Measurements from ENCODE around the gene MACF1. TPM values are rescaled to one million over a fixed set of nuclear protein-coding genes. Genes with fewer than 3 reads are reported as not detected.

The MACF1 gene
- total RNA-seq, 8 experiments from 2014 or later: 89.2 to 249 (median 180) TPM

DNA sequence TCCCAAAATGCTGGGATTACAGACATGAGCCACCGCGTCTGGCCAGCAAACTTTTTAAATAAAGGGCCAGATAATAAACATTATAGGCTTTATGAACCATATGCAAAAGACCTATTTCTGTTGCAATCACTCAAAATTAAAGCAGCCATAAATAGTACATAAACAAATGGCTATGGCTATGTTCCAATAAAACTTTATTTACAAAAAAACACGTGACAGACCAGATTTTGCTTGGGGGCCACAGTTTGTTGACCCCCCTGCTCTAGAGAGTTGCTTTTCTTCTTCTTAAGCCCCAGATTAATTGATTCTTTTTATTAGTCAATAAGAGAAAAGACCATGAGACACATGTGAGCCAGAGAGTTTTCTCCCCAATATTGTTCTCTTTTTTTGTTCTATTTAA lies 138.3 kb downstream of the MACF1 start:
- in situ Hi-C loops (cut with MboI; ENCODE audit: low pct_unique_long_range_greater_than_20kb in 2 of 9, low sequenced_read_pairs in 9 of 9, unreplicated experiment in 9 of 9): no loop called here
- WGBS, 10 experiments: 60 to 100% (median 96%) methylated on average over 1 to 3 of the region's 3 CpGs; no CpG with 5 or more reads in 2 of the 10 experiments
- H3K4me1 ChIP-seq (replicated peaks in 1 of 2): no peaks in the 10 kb centered on the region

DNA sequence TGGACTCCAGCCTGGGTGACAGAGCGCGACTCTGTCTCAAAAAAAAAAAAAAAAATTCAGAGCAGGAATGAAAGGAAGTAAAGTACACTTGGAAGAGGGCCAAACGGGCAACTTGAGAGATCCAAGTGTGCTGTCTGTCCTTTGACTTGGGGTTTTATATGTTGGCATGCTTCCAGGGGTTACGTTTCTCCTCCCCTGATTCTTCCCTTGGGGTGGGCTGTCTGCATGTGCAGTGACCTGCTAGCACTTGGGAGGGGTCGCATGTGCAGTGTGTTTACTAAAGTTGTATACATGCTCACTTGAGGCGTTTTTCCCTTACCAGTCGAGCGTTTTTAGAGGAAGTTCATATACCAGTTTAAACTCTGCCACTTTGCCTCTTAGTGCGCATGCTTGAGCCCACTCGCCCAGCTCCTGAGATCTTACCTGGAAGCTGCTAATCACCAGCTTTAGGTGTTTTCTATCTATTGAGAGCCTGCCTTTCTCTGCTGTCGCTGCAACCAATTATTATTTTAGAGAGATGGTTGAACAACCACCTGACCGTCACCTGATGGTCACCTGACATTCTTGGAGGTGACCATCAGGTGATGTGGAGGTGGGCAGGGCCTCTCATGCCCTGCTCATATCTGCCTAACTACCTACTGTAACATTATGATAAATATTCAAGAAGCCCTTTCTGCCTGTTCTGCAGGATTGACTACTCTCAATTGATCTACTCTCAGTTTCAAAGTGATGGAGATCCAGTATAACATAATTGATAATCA lies 140.1 kb downstream of the MACF1 start:
- 80 to 100% (median 96%) methylated on average over 1 to 12 of the region's 12 CpGs; no CpG with 5 or more reads in 1 of the 10 experiments for WGBS, 10 experiments
- in situ Hi-C loops (cut with MboI; ENCODE audit: low pct_unique_long_range_greater_than_20kb in 2 of 9, low sequenced_read_pairs in 9 of 9, unreplicated experiment in 9 of 9): no loop called here
- Histone ChIP-seq H3K4me3 (no peak overlapping the region), H3K27ac (no peak overlapping the region), H3K4me1 (replicated peaks in 1 of 2) (no peaks in the 10 kb centered on the region)
- no peak for ATAC-seq (replicated peaks in 6 of 8)

More for the DNA sequence above, 138.3 kb downstream of the MACF1 start:
- no peak for ATAC-seq (replicated peaks in 6 of 8)
- H3K27ac ChIP-seq: no peak overlapping the region
- no peak overlapping the region for H3K4me3 ChIP-seq

DNA sequence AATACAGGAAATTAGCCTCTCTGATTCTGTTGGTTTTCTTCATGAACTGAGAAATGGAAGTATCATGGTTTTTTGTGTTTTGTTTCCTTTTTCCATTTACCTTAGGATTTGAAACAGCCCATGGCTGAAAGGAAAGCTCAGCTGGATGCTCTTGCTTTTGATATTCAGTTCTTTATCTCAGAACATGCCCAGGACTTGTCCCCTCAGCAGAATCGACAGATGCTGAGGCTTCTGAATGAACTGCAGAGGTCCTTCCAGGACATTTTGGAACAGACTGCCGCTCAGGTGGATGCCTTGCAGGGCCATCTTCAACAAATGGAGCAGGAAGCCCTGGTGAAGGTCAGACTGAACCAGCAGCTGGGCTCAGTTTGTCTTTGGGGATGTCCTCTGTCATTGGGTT lies 142.4 kb downstream of the MACF1 start:
- 0 to 67% (median 25%) methylated on average over 1 to 2 of the region's 2 CpGs; no CpG with 5 or more reads in 6 of the 10 experiments for WGBS, 10 experiments
- Histone ChIP-seq H3K27ac (no peak overlapping the region), H3K4me1 (replicated peaks in 1 of 2) (no peaks in the 10 kb centered on the region), H3K4me3 (no peak overlapping the region)
- ATAC-seq (replicated peaks in 6 of 8): peak in 2 of 8 experiments; percentile 57 to 59
- in situ Hi-C loops (cut with MboI; ENCODE audit: low pct_unique_long_range_greater_than_20kb in 2 of 9, low sequenced_read_pairs in 9 of 9, unreplicated experiment in 9 of 9): no loop called here

DNA sequence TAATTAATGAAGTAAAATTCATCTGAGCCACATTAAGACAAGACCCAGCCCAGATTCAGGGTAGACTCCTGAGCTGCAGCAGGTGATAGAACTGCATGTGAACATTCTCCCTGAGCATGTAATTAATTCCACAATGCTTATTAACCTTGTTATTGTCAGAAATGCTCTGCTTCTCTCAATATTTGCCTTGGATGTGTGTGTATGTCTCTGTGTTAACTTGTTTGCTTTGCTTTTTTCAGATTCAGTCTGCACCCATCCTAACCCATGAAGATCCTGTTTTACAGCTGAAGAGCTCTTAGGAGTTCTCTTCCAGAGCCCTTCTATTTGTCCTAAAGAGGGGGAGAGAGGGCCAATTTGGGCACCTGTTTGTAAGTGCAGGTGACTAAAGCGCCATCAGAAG lies 143.8 kb downstream of the MACF1 start:
- WGBS, 10 experiments: 86 to 100% (median 100%) methylated on average over 1 of the region's 1 CpG; no CpG with 5 or more reads in 3 of the 10 experiments
- no peaks in the 10 kb centered on the region for H3K4me1 ChIP-seq (replicated peaks in 1 of 2)
- no peak for ATAC-seq (replicated peaks in 6 of 8)
- H3K4me3 ChIP-seq: no peak overlapping the region
- in situ Hi-C loops (cut with MboI; ENCODE audit: low pct_unique_long_range_greater_than_20kb in 2 of 9, low sequenced_read_pairs in 9 of 9, unreplicated experiment in 9 of 9): no loop called here
- H3K27ac ChIP-seq: no peak overlapping the region

DNA sequence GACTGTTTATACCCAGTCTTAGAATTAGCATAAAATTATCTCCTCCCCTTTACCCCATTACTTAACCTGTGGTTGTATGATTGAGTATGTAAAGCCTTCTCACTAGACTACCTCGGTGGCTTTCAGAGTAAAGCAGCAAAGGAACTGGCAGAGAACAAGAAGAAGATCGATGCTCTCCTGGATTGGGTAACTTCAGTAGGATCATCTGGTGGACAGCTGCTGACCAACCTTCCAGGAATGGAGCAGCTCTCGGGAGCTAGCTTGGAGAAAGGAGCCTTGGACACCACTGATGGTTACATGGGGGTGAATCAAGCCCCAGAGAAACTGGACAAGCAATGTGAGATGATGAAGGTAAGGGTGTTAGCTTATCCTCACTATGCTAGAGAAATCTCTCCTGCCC lies 148.4 kb downstream of the MACF1 start:
- ATAC-seq (replicated peaks in 6 of 8): peak in 1 of 8 experiments; percentile 21
- no peak overlapping the region for H3K4me3 ChIP-seq
- in situ Hi-C loops (cut with MboI; ENCODE audit: low pct_unique_long_range_greater_than_20kb in 2 of 9, low sequenced_read_pairs in 9 of 9, unreplicated experiment in 9 of 9): no loop called here
- 0 to 100% (median 95%) methylated on average over 1 to 3 of the region's 3 CpGs for WGBS, 10 experiments
- no peaks in the 10 kb centered on the region for H3K4me1 ChIP-seq (replicated peaks in 1 of 2)
- H3K27ac ChIP-seq: no peak overlapping the region

DNA sequence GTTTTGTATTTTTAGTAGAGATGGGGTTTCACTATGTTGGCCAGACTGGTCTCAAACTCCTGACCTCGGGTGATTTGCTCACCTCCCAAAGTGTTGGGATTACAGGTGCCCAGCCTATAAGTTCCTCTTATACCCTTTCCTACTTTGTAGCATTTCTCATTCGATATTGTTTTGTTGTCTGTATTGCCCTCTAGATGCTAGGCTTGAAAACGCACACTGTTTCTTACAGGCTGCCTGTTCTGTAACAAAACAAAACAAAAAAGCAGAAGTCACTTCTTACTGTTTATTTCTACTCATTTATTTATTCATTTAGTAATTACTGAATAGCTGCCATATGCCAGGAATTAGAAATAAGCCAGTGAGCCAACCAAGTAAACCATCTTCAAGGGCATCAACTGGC lies 150.1 kb downstream of the MACF1 start:
- in situ Hi-C loops (cut with MboI; ENCODE audit: low pct_unique_long_range_greater_than_20kb in 2 of 9, low sequenced_read_pairs in 9 of 9, unreplicated experiment in 9 of 9): no loop called here
- H3K27ac ChIP-seq: no peak overlapping the region
- no peak for ATAC-seq (replicated peaks in 6 of 8)
- 64 to 100% (median 78%) methylated on average over 1 to 3 of the region's 3 CpGs; no CpG with 5 or more reads in 2 of the 10 experiments for WGBS, 10 experiments
- H3K4me3 ChIP-seq: no peak overlapping the region
- H3K4me1 ChIP-seq (replicated peaks in 1 of 2): no peaks in the 10 kb centered on the region

DNA sequence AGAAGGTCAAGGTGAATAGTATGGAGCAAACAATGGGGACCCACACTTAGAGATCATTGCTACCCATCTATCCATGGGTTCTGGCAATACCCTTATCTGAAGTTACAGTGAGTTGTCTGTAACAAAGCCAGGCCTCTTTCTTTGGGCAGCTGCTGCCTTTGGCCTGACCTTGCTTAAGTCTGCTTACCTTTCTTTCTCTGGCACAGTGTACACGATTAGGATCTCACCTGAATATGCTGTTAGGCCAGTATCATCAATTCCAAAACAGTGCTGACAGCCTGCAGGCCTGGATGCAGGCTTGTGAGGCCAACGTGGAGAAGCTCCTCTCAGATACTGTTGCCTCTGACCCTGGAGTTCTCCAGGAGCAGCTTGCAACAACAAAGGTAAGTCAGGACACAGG lies 154.0 kb downstream of the MACF1 start:
- no peak overlapping the region for H3K27ac ChIP-seq
- 17 to 100% (median 78%) methylated on average over 1 to 2 of the region's 2 CpGs; no CpG with 5 or more reads in 3 of the 10 experiments for WGBS, 10 experiments

DNA sequence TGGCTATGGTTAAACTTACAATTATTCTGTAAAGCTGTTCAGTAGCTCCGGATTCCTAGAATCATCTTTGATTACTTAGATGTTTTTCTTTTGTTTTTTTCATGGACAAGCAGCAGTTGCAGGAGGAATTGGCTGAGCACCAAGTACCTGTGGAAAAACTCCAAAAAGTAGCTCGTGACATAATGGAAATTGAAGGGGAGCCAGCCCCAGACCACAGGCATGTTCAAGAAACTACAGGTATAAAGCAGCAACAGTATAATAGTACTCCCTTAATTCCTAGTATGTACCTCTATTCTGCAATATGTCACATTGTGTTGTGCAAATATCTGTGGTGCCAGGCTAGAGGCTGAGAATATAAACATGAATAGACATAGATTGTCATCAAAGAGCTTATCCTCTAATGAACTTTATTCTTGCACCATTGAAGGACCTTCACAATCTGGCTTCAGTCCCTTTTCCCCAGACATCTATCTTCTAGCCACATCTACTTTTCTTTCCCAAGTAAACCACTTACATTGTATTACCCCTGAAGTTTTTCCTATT lies 154.6 kb downstream of the MACF1 start:
- 89 to 100% (median 96%) methylated on average over 1 to 2 of the region's 2 CpGs; no CpG with 5 or more reads in 1 of the 10 experiments for WGBS, 10 experiments
- Histone ChIP-seq H3K4me1 (replicated peaks in 1 of 2) (no peaks in the 10 kb centered on the region), H3K4me3 (no peak overlapping the region), H3K27ac (no peak overlapping the region)
- no peak for ATAC-seq (replicated peaks in 6 of 8)
- in situ Hi-C loops (cut with MboI; ENCODE audit: low pct_unique_long_range_greater_than_20kb in 2 of 9, low sequenced_read_pairs in 9 of 9, unreplicated experiment in 9 of 9): no loop called here

More for the DNA sequence above, 154.0 kb downstream of the MACF1 start:
- in situ Hi-C loops (cut with MboI; ENCODE audit: low pct_unique_long_range_greater_than_20kb in 2 of 9, low sequenced_read_pairs in 9 of 9, unreplicated experiment in 9 of 9): no loop called here
- ATAC-seq (replicated peaks in 6 of 8): no peak
- H3K4me1 ChIP-seq (replicated peaks in 1 of 2): no peaks in the 10 kb centered on the region
- no peak overlapping the region for H3K4me3 ChIP-seq

DNA sequence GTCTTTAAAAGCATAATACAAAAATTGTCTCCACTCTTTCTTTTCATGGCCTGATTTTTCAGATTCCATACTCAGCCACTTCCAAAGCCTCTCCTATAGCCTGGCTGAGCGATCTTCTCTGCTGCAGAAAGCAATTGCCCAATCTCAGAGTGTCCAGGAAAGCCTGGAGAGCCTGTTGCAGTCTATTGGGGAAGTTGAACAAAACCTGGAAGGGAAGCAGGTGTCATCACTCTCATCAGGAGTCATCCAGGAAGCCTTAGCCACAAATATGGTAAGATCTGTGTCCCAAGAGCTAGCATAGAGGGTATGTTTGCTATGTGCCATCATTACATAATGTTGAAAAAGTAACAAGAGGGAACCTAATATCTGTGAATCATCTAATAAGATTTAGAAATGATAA lies 156.2 kb downstream of the MACF1 start:
- Histone ChIP-seq H3K4me3 (no peak overlapping the region), H3K4me1 (replicated peaks in 1 of 2) (no peaks in the 10 kb centered on the region), H3K27ac (no peak overlapping the region)
- ATAC-seq (replicated peaks in 6 of 8): no peak
- in situ Hi-C loops (cut with MboI; ENCODE audit: low pct_unique_long_range_greater_than_20kb in 2 of 9, low sequenced_read_pairs in 9 of 9, unreplicated experiment in 9 of 9): no loop called here
- WGBS, 10 experiments: 80 to 100% (median 100%) methylated on average over 1 of the region's 1 CpG; no CpG with 5 or more reads in 3 of the 10 experiments

DNA sequence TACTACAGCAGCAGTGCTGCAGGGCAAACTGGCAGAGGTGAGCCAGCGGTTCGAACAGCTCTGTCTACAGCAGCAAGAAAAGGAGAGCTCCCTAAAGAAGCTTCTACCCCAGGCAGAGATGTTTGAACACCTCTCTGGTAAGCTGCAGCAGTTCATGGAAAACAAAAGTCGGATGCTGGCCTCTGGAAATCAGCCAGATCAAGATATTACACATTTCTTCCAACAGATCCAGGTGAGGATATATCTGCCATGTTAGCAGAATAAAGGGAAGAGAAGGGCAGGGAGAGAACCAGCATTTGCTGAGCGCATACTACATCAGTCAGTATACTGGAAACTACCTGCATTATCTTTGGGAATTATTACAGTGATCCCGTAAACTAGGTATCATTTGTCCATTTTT lies 157.0 kb downstream of the MACF1 start:
- WGBS, 10 experiments: 80 to 100% (median 98%) methylated on average over 1 to 5 of the region's 5 CpGs; no CpG with 5 or more reads in 1 of the 10 experiments
- no peak for ATAC-seq (replicated peaks in 6 of 8)
- in situ Hi-C loops (cut with MboI; ENCODE audit: low pct_unique_long_range_greater_than_20kb in 2 of 9, low sequenced_read_pairs in 9 of 9, unreplicated experiment in 9 of 9): no loop called here
- H3K27ac ChIP-seq: no peak overlapping the region
- no peak overlapping the region for H3K4me3 ChIP-seq
- H3K4me1 ChIP-seq (replicated peaks in 1 of 2): no peaks in the 10 kb centered on the region

DNA sequence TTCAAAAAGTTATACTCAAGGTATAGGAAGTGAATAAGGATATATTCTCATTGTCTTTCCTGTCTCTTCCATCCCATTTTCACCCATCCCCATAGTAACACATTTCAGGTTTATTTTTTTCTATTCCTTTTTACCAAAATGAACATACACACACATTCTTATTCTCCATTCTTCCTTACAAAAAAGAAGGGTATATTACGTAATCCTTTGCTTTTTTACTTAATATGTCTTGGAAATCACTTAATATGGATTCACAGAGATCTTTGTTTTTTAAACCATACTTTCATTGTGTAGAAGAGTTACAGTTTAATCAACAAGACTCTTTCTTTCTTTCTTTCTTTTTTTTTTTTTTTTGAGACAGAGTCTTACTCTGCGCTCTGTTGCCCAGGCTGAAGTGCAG lies 158.8 kb downstream of the MACF1 start:
- H3K4me3 ChIP-seq: no peak overlapping the region
- no peaks in the 10 kb centered on the region for H3K4me1 ChIP-seq (replicated peaks in 1 of 2)
- no peak overlapping the region for H3K27ac ChIP-seq
- in situ Hi-C loops (cut with MboI; ENCODE audit: low pct_unique_long_range_greater_than_20kb in 2 of 9, low sequenced_read_pairs in 9 of 9, unreplicated experiment in 9 of 9): no loop called here
- ATAC-seq (replicated peaks in 6 of 8): no peak
- 94 to 100% (median 100%) methylated on average over 1 to 2 of the region's 2 CpGs for WGBS, 10 experiments

DNA sequence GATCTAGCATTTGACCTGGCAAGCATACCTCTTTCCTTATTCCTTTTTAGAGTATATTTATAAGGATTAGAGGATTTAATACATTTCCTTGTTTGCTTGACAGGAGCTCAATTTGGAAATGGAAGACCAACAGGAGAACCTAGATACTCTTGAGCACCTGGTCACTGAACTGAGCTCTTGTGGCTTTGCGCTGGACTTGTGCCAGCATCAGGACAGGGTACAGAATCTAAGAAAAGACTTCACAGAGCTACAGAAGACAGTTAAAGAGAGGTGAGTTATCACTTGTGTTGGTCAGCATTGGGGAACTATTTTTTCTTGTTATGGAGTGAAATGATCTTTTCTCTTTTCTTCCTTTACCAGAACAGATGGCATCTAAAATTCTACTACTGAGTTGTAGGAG lies 163.6 kb downstream of the MACF1 start:
- H3K27ac ChIP-seq: no peak overlapping the region
- H3K4me1 ChIP-seq (replicated peaks in 1 of 2): no peaks in the 10 kb centered on the region
- in situ Hi-C loops (cut with MboI; ENCODE audit: low pct_unique_long_range_greater_than_20kb in 2 of 9, low sequenced_read_pairs in 9 of 9, unreplicated experiment in 9 of 9): no loop called here
- 83 to 100% (median 100%) methylated on average over 1 of the region's 1 CpG; no CpG with 5 or more reads in 2 of the 10 experiments for WGBS, 10 experiments
- H3K4me3 ChIP-seq: no peak overlapping the region
- ATAC-seq (replicated peaks in 6 of 8): no peak

DNA sequence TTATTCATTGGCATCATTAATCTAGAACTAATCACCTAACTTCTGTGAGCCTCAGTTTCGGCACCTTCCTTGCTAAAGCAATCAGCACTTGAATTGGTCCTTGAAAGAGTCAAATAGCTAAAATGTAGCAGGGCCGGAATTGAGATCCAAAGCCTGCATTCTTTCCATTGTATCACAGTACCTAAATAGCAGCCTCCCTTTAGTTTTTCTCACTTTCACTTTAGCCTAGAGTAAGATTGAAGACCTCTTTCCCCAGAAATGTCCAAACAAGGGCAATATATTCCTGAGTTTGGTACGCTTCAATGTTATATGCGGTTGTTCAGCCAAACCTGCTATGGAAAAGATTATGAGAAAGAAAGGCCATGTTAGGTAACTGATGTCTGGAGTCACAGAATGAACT lies 165.1 kb downstream of the MACF1 start:
- Histone ChIP-seq H3K27ac (no peak overlapping the region), H3K4me3 (no peak overlapping the region), H3K4me1 (replicated peaks in 1 of 2) (no peaks in the 10 kb centered on the region)
- no peak for ATAC-seq (replicated peaks in 6 of 8)
- WGBS, 10 experiments: 84 to 100% (median 92%) methylated on average over 1 to 4 of the region's 4 CpGs; no CpG with 5 or more reads in 1 of the 10 experiments
- in situ Hi-C loops (cut with MboI; ENCODE audit: low pct_unique_long_range_greater_than_20kb in 2 of 9, low sequenced_read_pairs in 9 of 9, unreplicated experiment in 9 of 9): no loop called here

Data from motor neuron (in vitro differentiated cells).